HuH-7 (cell line): ENCODE results near the gene IDI1.
"Not testable (repeated sequence)": the region's sequence is repeated elsewhere in the genome, so short reads cannot be mapped to it uniquely, and the experiment has no call there.

ENCODE experiments used
- DNase-seq: peaks from one replicate; pipeline ENCODE4 v3.0.0; 2011; ENCODE audit warnings: low spot score

Gene IDI1

DNA sequence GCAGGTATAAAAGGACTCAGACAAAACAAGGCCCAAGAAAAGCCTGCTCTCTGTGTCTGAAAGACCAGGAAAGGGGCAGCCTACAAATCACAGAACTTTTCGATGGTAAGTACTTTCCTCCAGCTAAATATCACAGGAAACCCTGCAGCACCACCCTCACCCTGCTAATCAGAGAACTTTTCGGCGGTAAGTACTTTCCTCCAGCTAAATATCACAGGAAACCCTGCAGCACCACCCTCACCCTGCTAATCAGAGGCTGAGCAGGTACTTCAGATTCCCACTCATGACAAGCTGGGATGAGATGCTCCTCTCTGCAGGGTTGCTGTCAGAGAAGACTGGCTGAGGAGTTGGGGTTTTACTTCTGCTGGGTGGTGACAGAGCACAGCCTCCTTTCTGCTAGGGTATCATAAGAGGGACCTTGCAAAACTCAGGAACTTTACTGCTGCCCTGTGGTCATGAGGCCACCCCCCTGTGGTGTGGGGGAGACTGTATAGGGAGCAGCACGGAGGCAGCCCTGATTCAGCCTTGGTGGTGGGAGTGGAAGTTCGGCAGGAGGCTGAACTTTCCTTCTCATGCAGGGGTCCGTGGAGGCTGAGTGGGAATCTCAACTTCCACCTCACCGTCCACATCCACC lies 14.4 kb upstream of the IDI1 start:
- no peak for DNase-seq

DNA sequence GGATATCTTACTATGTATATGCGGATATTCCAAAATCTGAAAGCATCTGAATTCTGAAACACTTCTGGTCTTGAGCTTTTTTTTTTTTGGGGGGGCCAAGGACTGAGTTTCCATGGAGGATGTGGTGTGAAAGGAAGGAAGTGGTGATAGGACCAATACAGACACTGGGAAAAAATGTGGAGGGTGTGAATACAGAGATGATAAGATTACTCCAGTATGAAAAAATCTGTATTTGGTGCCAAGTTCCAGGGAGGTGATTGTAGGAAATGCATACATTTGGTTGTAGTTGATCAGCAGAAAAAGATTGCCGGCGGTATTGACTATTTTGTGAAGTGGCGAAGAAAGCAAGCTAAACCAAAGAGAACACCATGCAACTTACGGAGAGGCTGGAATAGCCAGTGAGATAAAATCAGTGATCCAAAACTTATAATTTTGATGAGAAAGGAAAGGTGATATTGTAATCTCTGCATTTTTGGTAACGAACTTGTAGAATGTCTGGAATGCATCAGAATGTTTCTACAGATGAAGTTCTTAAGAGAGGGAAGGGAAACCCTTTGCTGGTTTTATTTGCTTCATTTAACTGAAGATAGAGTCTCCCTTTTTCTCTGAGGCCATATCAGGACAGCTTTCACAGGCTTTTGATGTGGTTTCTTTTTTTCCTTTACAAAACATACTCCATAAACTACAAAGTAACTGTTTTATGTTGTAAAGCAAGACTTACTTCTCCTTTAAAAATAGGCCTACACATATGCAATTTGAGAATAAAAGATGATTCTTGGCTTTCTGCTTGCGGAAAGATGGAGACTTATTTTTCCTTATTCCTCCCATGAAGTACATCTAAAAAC lies 13.2 kb upstream of the IDI1 start:
- DNase-seq = no peak

DNA sequence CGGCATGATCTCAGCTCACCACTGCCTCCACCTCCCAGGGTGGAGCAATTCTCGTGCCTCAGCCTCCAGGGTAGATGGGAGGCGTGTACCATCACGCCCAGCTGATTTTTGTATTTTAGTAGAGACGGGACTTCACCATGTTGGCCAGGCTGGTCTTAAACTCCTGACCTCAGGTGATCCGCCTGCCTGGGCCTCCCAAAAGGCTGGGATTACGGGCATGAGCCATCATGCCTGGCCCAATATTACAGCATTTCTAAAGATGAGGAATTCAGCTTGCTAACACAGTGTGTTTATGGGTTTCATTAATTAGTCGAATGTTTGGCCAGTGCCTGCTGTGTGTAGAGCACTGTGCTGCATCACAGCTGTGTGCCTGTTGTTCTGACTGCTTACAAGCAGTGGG lies 11.0 kb upstream of the IDI1 start:
- DNase-seq = no peak

DNA sequence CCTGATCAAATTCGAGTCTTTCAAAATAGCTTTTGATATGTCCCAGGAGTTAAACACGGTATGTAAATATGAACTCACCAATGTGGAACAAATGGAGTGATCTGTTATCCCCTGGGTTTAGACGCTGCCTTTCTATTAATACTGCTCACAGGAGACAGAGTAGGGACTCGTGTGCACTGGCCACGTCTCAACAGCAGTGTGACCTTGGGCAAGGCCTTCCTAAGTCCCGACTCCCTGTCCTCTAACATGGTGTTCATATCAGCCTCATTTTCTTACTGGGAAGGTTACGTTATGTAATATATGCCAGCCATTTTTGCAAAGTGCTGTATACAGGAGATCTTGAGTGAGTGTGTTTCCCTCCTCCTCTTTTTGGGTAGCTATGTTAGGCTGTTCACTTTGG lies 9.1 kb upstream of the IDI1 start:
- DNase-seq = no peak

DNA sequence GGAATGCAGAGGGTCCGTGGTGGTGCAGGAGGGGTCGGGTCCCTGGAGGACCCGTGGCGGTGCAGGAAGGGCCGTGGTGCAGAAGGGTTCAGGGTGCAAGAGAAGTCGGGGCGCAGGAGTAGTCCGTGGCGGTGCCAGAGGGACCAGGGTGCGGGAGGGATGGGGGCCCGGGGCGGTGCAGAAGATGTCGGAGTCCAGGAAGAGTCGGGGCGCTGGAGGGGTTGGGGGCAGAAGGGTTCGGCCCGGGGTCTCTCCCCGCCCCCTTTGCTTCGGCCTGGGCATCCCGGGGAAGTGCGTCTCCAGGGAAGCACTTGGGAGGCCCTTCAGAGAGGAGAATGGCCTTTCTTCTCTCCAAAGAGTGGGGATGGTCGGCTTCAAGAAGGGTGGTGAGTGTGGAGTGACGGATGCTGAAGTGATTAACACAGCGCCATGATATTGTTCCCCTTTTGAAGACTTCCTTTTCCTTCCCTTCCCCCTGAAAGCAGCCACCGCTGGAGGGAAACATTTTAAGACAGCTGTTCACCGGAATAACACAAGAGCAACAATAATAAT lies 8.3 kb upstream of the IDI1 start:
- DNase-seq = peak; percentile 29

DNA sequence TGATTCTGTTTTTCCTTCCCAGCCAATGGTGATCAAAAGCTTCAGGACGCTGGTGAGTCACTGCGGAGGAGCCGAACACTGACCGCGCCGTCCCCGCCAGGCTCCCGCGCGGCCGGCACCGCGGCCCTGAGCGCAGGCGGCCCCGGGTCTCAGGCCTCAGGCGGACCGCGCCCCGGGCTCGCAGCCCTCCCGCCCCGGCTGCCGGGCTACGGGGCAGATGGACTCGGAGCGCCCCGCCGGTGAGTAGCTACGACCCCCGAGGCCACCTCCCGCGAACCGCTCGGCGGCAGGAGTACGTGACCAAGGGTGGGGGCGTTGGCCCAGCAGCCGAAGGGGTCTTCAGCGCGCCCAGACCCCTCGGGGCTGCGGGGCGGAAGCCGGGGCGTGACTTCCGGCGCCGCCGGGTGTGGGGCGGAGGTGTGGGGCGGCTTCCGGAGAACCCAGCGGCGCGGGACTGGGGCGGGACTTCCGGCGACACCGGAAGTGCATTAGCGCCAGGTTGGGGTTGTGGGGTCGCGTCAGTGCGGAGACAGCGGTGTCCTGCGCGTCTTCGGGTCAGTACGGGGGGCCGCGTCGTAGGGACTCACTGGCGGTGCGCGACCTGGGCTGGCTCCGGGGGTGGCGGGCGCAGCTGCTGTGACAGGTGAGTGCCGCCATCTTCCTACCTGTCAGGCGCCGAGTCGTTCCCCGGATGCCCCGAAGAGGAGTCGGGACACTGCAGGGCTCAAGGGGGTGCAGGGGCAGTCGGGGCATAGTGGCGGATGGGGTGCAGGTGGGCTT lies 7.6 kb upstream of the IDI1 start, which contains the start of gene WDR37:
Gene WDR37, plus strand, starts transcription at position 60 of the 780 bp plus-strand sequence. CDS start 15,771 bp downstream, outside the sequence.
- DNase-seq = peak; percentile 93

DNA sequence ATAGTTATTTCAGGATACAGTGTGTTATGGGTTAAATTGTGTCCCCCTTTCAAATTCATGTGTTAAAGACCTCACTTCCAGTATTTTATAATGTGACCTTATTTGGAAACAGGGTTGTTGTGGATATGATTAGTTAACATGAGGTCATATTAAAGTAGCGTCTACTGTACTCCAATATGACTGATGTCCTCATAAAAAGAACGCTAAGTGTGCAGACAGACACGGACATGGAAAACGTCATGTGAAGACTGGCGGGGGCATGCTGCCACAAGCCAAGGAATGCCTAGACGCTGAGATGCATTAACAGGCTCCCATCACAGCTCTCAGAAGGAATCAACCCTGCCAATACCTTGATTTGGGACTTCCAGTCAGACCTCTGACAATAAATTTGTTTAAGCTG lies 5.8 kb upstream of the IDI1 start:
- DNase-seq = no peak

DNA sequence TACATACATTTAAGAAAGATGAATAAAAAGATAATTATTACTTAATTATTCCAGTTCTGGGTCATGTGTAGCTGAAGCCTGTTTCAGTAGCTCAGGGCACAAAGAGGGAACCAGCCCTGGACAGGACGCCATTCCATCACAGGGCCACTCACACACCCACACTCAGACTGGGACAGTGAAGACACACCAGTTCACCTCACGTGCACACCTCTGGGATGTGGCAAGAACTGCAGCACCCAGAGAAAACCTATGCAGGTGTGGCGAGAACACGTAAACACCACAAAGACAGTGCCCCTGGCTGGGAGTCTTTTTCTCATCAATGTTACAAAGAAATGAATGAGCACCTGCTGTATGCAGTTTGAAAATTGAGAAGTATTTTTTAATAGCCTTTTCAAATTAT lies 1.6 kb upstream of the IDI1 start:
- peak; percentile 67 for DNase-seq

DNA sequence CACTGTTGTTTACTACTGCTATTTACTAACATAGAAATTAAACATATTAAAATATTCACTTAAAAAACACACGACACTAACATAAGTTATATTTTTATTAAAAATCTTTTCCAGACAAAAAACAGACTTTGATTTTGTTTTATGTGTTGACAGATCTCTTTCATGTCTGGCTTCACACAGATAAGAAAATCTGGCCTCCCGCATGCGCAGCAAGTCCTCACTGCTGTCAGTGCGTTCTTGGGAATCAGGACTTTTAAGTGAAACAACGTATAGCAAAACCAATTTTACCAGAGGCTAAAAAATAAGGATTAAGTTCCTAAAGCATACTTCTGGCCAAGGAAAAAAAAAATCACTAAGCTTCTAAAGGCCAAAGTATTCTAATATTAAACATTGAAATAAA lies 1.2 kb upstream of the IDI1 start:
- DNase-seq = no peak

DNA sequence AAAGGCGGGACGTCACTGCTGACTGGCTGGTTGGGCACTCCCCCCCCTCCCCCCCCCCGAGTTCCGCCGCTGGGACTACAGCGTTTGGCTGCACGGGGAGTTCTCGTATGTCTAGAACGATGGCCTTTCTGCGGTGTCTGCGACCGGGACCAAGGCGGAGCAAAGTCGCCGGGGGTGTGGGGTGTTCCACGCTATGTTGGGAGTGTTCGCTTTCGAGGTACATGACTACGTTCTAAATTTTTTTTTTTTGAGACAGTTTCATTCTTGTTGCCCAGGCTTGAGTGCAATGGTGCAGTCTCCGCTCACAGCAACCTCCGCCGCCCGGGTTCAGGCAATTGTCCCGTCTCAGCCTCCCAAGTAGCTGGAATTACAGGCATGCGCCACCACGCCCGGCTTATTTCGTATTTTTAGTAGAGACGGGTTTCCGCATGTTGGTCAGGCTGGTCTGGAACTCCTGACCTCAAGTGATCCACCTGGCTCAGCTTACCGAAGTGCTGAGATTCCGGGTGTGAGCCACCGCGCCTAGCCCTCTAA lies 573 bp upstream of the IDI1 start:
- no peak for DNase-seq

DNA sequence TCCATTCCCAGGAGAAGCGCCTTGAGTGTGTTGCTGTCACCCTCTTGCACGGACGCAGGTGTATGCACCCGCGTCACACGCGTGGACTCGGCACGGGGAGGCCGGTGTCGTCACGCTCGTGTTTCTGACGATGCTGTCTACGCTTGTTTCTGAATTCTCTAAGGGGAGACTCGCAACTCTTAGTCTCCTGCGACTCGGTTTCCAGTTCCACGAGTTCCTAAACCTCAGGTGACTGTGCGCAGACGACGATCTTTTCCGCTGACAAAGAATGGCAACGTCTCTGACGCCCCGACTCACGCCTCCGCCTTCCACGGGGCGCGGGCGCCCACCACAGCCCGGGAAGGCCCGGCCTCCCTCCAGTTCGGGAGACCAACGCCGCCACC lies 579 bp downstream of the IDI1 start:
- DNase-seq = no peak

DNA sequence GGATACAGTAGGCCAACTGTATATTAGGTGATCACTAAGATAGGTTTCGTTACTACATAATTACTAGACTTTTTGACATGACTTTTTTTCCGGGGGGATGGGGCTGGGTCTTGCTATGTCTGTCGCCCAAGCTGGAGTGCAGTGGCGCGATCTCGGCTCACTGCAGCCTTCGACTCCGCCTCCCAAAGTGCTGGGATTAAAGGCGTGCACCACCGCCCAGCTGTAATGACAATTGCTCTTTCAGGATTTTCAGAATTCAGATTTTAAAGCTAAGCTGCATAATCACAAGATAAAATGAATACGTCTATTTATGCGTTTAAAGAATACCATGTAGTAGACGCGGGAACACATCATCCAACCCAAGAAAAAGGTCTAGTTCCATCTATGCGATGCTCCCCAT lies 982 bp downstream of the IDI1 start:
- DNase-seq = no peak

DNA sequence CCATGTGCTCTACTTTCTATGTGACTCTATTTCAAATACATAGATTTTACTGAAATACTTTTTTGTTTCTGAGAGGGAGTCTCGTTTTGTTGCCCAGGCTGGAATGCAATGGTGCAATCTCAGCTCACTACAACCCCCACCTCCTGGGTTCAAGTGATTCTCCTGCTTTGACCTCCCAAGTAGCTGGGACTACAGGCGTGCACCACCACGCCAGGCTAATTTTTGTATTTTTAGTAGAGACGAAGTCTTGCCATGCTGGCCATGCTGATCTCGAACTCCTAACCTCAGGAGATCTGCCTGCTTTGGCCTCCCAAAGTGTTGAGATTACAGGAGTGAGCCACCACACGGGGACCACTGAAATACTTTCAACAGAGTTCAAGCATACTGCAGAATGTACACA lies 3.5 kb downstream of the IDI1 start:
- DNase-seq = no peak

DNA sequence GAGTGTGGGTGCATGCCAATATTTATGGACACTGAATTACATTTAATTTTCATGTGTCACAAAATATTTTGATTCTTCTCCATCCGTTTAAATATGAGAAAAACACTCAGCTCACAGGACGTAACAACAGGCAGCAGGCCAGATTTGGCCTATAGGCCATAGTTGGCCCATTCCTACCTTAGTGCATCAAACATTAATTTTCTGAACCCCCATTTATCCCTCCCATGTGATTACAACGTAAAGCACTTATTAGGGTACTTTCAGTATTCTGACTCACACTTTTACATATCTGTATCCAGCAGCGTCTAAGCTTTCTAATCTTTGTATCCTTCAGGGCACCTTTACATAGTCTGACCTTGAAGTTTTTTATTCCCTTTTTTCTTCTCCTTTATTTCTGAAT lies 4.0 kb downstream of the IDI1 start:
- DNase-seq = no peak

DNA sequence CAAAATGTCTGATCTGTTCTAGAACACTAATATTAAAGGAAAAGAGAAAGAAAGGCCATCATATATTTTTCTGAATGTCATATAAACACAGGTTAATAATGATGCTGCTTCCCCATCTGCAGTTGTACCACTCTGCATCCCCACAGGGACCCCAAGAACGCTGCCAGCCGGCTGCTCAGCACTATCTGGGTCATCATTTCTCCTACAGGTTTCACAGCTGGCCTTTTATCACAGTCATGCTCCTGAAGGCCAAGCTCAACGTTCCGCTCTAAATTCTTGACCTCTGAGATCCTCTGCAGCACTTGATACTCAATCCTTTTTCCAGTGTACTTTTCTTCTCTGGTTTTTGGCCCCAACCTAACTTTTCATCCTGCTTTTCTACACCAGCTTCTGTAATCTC lies 4.8 kb downstream of the IDI1 start:
- DNase-seq = no peak

DNA sequence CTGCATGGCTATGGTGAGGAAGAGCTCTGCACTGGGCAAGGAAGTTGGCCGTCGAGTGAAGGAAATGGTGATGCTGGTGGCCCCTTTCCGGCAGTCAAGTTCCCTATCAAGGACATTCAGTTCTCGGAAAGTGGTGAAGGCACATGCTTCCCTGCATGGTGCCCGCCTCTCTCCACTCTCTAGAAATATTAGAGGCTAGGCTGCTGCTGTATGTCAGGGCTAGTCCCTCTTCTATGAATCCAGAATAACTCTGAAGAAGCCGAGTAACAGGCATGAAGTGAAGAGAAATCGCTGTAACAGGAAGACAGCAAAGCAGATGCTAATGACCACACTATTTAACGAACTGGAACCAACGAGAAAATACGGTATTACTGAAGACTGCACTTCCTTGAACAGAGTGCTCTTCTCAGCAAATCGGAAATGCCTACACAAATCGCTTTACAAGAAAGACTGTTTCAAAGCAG lies 5.4 kb downstream of the IDI1 start:
- DNase-seq = no peak

DNA sequence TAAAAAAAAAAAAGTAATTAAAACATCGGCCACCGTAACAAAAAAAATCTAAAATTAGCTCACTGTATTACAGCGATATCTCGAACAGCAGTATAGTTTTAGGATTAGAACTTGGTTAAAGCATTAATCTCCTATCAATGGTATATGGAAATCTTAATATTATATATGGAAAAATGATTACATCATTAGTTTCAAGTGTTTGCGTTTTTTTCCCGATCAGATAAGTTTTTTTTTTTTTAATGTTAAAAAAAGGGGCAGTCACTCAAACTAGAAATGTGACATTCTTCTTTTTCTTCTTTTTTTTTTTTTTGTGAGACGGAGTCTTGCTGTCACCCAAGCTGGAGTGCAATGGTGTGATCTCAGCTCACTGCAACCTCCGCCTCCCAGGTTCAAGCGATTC lies 7.4 kb downstream of the IDI1 start:
- no peak for DNase-seq

DNA sequence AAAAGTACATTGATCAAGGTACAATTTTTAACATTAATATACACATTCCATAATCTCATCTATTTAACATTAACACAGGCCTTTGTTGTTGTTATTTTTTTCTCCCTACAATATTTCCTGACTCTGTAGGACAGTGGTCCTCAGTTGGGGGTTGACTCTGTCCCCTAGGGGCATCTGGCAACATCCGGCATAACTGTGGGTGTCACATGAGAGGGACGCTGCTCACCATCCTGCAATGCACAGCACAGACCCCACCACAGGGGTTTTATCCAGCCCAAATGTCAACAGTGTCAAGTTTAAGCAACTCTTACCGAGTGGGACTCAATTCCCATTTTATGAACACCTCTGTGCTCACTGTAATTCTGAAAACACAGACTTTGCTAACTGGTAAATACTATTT lies 8.8 kb downstream of the IDI1 start:
- no peak for DNase-seq

DNA sequence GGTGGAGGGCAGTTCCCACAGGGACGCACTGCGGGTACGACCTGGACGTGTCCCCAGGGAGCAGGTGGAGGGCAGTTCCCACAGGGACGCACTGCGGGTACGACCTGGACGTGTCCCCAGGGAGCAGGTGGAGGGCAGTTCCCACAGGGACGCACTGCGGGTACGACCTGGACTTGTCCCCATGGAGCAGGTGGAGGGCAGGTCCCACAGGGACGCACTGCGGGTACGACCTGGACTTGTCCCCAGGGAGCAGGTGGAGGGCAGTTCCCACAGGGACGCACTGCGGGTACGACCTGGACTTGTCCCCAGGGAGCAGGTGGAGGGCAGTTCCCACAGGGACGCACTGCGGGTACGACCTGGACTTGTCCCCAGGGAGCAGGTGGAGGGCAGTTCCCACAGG lies 10.2 kb downstream of the IDI1 start:
- DNase-seq = not testable (repeated sequence)

DNA sequence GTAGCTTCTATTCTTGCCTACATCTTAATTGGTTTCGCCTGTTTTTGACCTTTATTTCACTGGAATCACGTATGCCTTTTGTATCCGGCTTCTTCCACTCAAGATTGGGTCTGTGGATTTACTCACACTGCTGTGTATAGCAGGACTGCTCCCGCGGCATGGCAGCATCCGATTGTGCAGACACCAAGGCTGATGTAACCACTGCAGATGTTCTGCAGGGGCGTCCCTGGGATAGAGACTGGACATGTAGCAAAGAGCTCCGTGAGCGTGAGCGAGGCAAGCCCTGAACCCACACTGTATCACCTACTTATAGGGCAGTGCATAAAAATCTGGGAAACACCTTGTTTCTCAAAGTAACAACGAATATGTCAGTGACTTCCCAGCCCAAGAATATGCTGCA lies 11.8 kb downstream of the IDI1 start:
- no peak for DNase-seq

DNA sequence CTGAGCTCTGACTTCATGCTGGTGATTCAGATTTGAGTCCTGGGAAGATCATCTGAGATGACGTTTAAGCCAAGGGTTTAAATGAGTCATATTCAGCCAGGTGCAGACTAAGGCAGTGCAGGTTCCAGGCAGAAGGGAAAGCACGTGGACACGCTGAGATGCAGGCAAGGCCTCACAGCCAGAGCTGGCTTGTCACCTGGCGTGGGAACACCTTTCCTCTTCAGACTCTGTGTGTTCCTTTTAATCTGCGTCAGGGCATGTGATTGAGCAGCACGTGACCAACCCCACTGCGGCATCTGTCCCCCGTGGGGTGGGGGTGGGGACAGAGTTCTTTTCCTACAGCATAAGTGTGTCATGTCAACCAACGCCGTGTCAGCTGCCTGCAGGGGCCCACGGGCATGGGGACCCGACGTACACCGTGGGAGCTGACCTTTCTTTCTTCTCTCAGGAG lies 12.6 kb downstream of the IDI1 start:
- DNase-seq = no peak

DNA sequence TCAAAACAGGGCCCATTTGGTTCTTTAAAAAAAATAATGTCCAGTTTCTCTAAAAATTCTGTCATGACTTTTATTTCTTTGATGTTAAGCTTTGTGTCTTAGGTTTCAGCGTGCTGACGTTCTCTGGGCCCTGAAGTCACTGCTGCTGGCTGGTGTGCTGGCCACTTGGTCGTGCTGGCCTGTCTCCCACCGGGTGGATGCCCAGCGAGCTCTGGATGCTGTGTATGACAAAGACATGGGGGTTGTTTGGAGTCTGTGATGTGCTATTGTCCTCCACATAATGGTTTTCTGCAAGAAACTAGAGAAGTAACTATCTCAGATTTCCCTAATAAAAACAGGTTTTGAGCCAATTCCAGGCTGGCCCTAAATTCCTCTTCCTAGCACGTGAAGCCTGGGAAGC lies 13.7 kb downstream of the IDI1 start:
- DNase-seq = no peak
